Hepatocyte (in vitro differentiated cells): ENCODE measurements around the gene SOS1. TPM values are rescaled to one million over a fixed set of nuclear protein-coding genes. Genes with fewer than 3 reads are reported as not detected.

Experiments
- DNase-seq: peaks from one replicate; pipeline ENCODE4 v3.0.0-alpha.2; 2016; ENCODE audit warnings: low spot score
- H2AFZ ChIP-seq: fragments of 200-600 bp; sonication (generic); 2 replicates; pipeline ENCODE4 v1.6.0; 2016; ENCODE audit warnings: antibody characterized with exemption, mild to moderate bottlenecking
- H3K27ac ChIP-seq: fragments of 200-600 bp; sonication (generic); 2 replicates; pipeline ENCODE4 v1.5.1; 2016; ENCODE audit warnings: mild to moderate bottlenecking
- H3K27me3 ChIP-seq: fragments of 200-600 bp; sonication (generic); 2 replicates; pipeline ENCODE4 v1.6.1; 2016
- H3K36me3 ChIP-seq: fragments of 200-600 bp; sonication (generic); replicated peaks from 2 replicates; pipeline ENCODE4 v1.5.1; 2016; ENCODE audit warnings: low read depth; ENCODE audit not compliant: insufficient read depth
- H3K4me1 ChIP-seq: fragments of 200-600 bp; sonication (generic); 2 replicates; pipeline ENCODE4 v1.5.1; 2016; ENCODE audit warnings: mild to moderate bottlenecking, moderate library complexity; ENCODE audit not compliant: insufficient read depth
- H3K4me2 ChIP-seq: fragments of 200-600 bp; sonication (generic); 2 replicates; pipeline ENCODE4 v1.6.0; 2016
- H3K4me3 ChIP-seq: fragments of 200-600 bp; sonication (generic); 2 replicates; pipeline ENCODE4 v1.5.1; 2016; ENCODE audit warnings: mild to moderate bottlenecking
- H3K79me2 ChIP-seq: fragments of 200-600 bp; sonication (generic); 2 replicates; pipeline ENCODE4 v1.6.0; 2017; ENCODE audit warnings: mild to moderate bottlenecking
- H3K9me2 ChIP-seq: fragments of 200-600 bp; sonication (generic); replicated peaks from 2 replicates; pipeline ENCODE4 v1.6.0; 2017; ENCODE audit warnings: mild to moderate bottlenecking; ENCODE audit not compliant: insufficient read depth
- H3K9me3 ChIP-seq: fragments of 200-600 bp; sonication (generic); 2 replicates; pipeline ENCODE4 v1.5.1; 2016; ENCODE audit warnings: low read depth, mild to moderate bottlenecking
- H4K20me1 ChIP-seq: fragments of 200-600 bp; sonication (generic); 2 replicates; pipeline ENCODE4 v1.6.0; 2016; ENCODE audit warnings: mild to moderate bottlenecking; ENCODE audit not compliant: insufficient read depth, poor library complexity, severe bottlenecking
- CTCF ChIP-seq: fragments of 200-600 bp; sonication (generic); IDR thresholded peaks from 2 replicates; pipeline ENCODE4 v1.5.1; 2016; ENCODE audit warnings: antibody characterized with exemption, mild to moderate bottlenecking; ENCODE audit not compliant: poor library complexity
- EZH2 ChIP-seq: fragments of 200-600 bp; sonication (generic); IDR thresholded peaks from 2 replicates; pipeline ENCODE4 v1.6.1; 2016; ENCODE audit warnings: antibody characterized with exemption, mild to moderate bottlenecking, borderline replicate concordance
- EZH2phosphoT487 ChIP-seq: fragments of 200-600 bp; sonication (generic); IDR thresholded peaks from one replicate; pipeline ENCODE4 v1.6.1; 2018; ENCODE audit warnings: antibody characterized with exemption, mild to moderate bottlenecking, low read depth, moderate library complexity; ENCODE audit not compliant: unreplicated experiment, severe bottlenecking
- WGBS: methylation state at CpG from one replicate; pipeline ENCODE4 v1.1.6; 2016; ENCODE audit warnings: low lambda C conversion rate; ENCODE audit errors: missing lambda C conversion rate; 5-methylcytosine and 5-hydroxymethylcytosine counted together
- polyA plus RNA-seq: library from polyadenylated mRNA; unstranded; fragments of >200 nt; fragmentation: Nextera tagmentation; extraction: Ambion mirVana; gene quantifications from 2 replicates; pipeline ENCODE4 v1.2.1, GENCODE V29; 2016
- total RNA-seq: library from RNA; depleted of rRNA; stranded (reverse); fragments of >200 nt; gene quantifications from 2 replicates; pipeline ENCODE4 v1.2.3, GENCODE V29; 2014

The SOS1 gene
- total and polyA plus RNA-seq, 2 experiments from 2014 or later: 11.9 to 48.4 TPM

GRCh38 chr2:39150102-39150562 lies 29.3 kb upstream of the SOS1 start:
- H3K4me1 ChIP-seq: no peaks in the 10 kb centered on the region
- H3K9me2 ChIP-seq: no peaks in the 10 kb centered on the region
- DNase-seq: no peak
- H3K27me3 ChIP-seq: no peaks in the 10 kb centered on the region
- H3K27ac ChIP-seq: no peak overlapping the region
- TF ChIP-seq CTCF (no peak), EZH2phosphoT487 (no peak), EZH2 (no peak)
- WGBS: 92% methylated on average over 6 of the region's 6 CpGs
- no peaks in the 10 kb centered on the region for H4K20me1 ChIP-seq
- H3K9me3 ChIP-seq: no peaks in the 10 kb centered on the region
- no peak overlapping the region for H2AFZ ChIP-seq
- no peak overlapping the region for H3K4me2 ChIP-seq
- H3K36me3 ChIP-seq: no peaks in the 10 kb centered on the region
- no peak overlapping the region for H3K4me3 ChIP-seq
- no peaks in the 10 kb centered on the region for H3K79me2 ChIP-seq

GRCh38 chr2:39146630-39147029 lies 25.8 kb upstream of the SOS1 start:
- DNase-seq: no peak
- no peaks in the 10 kb centered on the region for H4K20me1 ChIP-seq
- H3K27ac ChIP-seq: no peak overlapping the region
- no peaks in the 10 kb centered on the region for H3K79me2 ChIP-seq
- no peaks in the 10 kb centered on the region for H3K9me2 ChIP-seq
- H3K4me2 ChIP-seq: no peak overlapping the region
- no peaks in the 10 kb centered on the region for H3K27me3 ChIP-seq
- no peaks in the 10 kb centered on the region for H3K36me3 ChIP-seq
- TF ChIP-seq EZH2 (no peak), EZH2phosphoT487 (no peak), CTCF (no peak)
- no peaks in the 10 kb centered on the region for H3K4me1 ChIP-seq
- H3K9me3 ChIP-seq: no peaks in the 10 kb centered on the region
- H3K4me3 ChIP-seq: no peak overlapping the region
- H2AFZ ChIP-seq: no peak overlapping the region

DNA sequence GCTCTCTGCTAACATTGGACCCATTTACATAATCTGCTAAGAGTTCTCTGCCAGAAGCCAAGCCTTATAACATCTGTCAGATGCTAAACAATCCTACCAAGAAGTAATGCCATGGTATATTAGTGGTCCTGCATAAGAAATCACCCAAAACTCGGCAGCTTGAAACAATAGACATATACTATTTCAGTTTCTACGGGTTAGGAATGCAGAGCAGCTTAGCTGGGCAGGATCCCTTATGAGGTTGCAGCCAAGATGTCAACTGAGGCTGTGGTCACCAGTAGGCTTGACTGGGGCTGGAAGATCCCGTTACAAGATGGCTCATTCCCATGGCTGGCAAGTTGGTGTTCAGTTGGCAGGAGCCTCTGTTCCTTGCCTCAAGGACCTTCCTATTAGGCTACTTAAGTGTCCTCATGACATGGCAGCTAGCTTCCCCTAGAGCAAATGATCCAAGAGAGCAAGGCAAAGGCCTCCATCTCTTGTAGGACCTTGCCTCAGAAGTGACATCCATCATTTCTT lies 25.1 kb upstream of the SOS1 start:
- H3K36me3 ChIP-seq: no peaks in the 10 kb centered on the region
- WGBS: 92% methylated on average over 3 of the region's 3 CpGs
- no peak for DNase-seq

More for the DNA sequence above, 25.1 kb upstream of the SOS1 start:
- no peak overlapping the region for H3K27ac ChIP-seq
- no peak overlapping the region for H3K4me2 ChIP-seq
- H4K20me1 ChIP-seq: no peaks in the 10 kb centered on the region
- H3K9me2 ChIP-seq: no peaks in the 10 kb centered on the region
- H3K4me3 ChIP-seq: no peak overlapping the region
- no peak overlapping the region for H2AFZ ChIP-seq
- no peaks in the 10 kb centered on the region for H3K4me1 ChIP-seq
- no peaks in the 10 kb centered on the region for H3K27me3 ChIP-seq
- no peaks in the 10 kb centered on the region for H3K79me2 ChIP-seq
- H3K9me3 ChIP-seq: no peaks in the 10 kb centered on the region
- TF ChIP-seq CTCF (no peak), EZH2 (no peak), EZH2phosphoT487 (no peak)
